PC-9 (cell line): Measurements from ENCODE around the gene ZFR. TPM values are rescaled to one million over a fixed set of nuclear protein-coding genes. Genes with fewer than 3 reads are reported as not detected.

Experiments
- BruUV-seq: library from RNA; stranded (reverse); fragments of 400-500 nt; replicated peaks from 2 replicates; lab custom pipeline; 2021; lab: Mats Ljungman, UMichigan
- CTCF ChIA-PET: fragments of 300-600 bp; sonication (Branson Sonifier 250); formaldehyde crosslinking; loops from one replicate; lab custom pipeline; 2022; ENCODE audit warnings: antibody characterized with exemption; lab: Charles Lee
- POLR2A ChIA-PET: fragments of 300-600 bp; sonication (Branson Sonifier 250); formaldehyde crosslinking; loops from one replicate; lab custom pipeline; 2022; ENCODE audit warnings: antibody characterized with exemption; ENCODE audit not compliant: unreplicated experiment; lab: Charles Lee
- DNase-seq, 2 experiments: peaks; one replicate each; pipeline versions ENCODE4 v3.0.0 to v3.0.0-alpha.2; 2015 to 2022; ENCODE audit warnings: mixed read lengths in 1 of 2
- H2AFZ ChIP-seq: fragments of 200-600 bp; sonication (generic); 2 replicates; pipeline ENCODE4 v1.8.1; 2017; ENCODE audit warnings: antibody characterized with exemption
- H3F3A ChIP-seq: fragments of 200-600 bp; sonication (generic); 2 replicates; pipeline ENCODE4 v1.8.1; 2017; ENCODE audit warnings: antibody characterized with exemption, mild to moderate bottlenecking, low read depth; ENCODE audit not compliant: insufficient read depth
- H3K27ac ChIP-seq: fragments of 200-600 bp; sonication (generic); 2 replicates; pipeline ENCODE4 v1.6.1; 2016; ENCODE audit warnings: mixed run types
- H3K27me3 ChIP-seq: fragments of 200-600 bp; sonication (generic); 2 replicates; pipeline ENCODE4 v1.6.1; 2016; ENCODE audit warnings: low read depth, mixed run types; ENCODE audit not compliant: insufficient read depth
- H3K36me3 ChIP-seq: fragments of 200-600 bp; sonication (generic); 2 replicates; pipeline ENCODE4 v1.6.1; 2016; ENCODE audit warnings: low read depth, mixed run types
- H3K4me1 ChIP-seq: fragments of 200-600 bp; sonication (generic); replicated peaks from 2 replicates; pipeline ENCODE4 v1.6.1; 2016; ENCODE audit warnings: mixed run types; ENCODE audit not compliant: insufficient read depth
- H3K4me2 ChIP-seq: fragments of 200-600 bp; sonication (generic); 2 replicates; pipeline ENCODE4 v1.6.1; 2017; ENCODE audit warnings: mixed run types
- H3K4me3 ChIP-seq: fragments of 200-600 bp; sonication (generic); 2 replicates; pipeline ENCODE4 v1.6.1; 2016; ENCODE audit warnings: mixed run types
- H3K79me2 ChIP-seq: fragments of 200-600 bp; sonication (generic); 2 replicates; pipeline ENCODE4 v1.6.1; 2017; ENCODE audit warnings: low read depth, mixed run types
- H3K9me2 ChIP-seq: fragments of 200-600 bp; sonication (generic); 2 replicates; pipeline ENCODE4 v1.8.1; 2017; ENCODE audit warnings: mild to moderate bottlenecking; ENCODE audit not compliant: insufficient read depth
- H3K9me3 ChIP-seq: fragments of 200-600 bp; sonication (generic); 2 replicates; pipeline ENCODE4 v1.8.1; 2016; ENCODE audit warnings: low read depth; ENCODE audit not compliant: insufficient read depth
- H4K20me1 ChIP-seq: fragments of 200-600 bp; sonication (generic); 2 replicates; pipeline ENCODE4 v1.8.1; 2017; ENCODE audit not compliant: insufficient read depth
- CTCF ChIP-seq: fragments of 200-600 bp; sonication (generic); conservative IDR thresholded peaks from 2 replicates; pipeline ENCODE4 v1.6.1; 2017; ENCODE audit warnings: mixed run types, antibody characterized with exemption, mild to moderate bottlenecking, moderate library complexity
- EZH2 ChIP-seq: fragments of 200-600 bp; sonication (generic); IDR thresholded peaks from 2 replicates; pipeline ENCODE4 v1.8.0; 2017; ENCODE audit warnings: antibody characterized with exemption, low read depth
- intact Hi-C: fragments of 100-400 bp; cut with micrococcal nuclease; formaldehyde crosslinking; loops from one replicate; pipeline ENCODE4 v1.10.0; 2022; ENCODE audit not compliant: unreplicated experiment
- total RNA-seq: library from RNA; stranded (reverse); gene quantifications from 2 replicates; pipeline ENCODE4 v1.2.3, GENCODE V29; 2021

Gene ZFR
- total RNA-seq, 1 experiment from 2014 or later = 69.2 TPM

DNA sequence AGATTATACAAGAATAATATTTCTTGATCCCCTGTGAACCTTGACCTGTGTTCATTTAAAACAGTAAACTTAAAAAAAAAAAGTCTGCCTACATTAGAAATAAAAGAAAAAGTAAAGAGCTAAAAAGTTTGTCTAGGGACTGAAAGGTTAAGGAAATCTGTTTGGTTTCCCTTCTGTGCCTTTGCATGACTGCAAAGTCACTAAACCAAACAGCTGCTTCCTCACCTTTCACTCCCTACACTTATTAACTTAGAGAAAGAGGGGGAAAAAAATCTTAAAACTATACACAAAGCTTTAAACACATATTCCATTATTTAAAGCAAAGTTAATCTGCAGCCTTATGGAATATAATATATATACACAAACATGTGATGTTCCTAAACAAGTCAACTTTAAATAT lies 65.1 kb downstream of the ZFR start:
- no peak for DNase-seq
- H3K9me2 ChIP-seq = no peaks in the 10 kb centered on the region
- no peaks in the 10 kb centered on the region for H3K4me1 ChIP-seq
- no peak overlapping the region for H3K4me2 ChIP-seq
- no peak for TF ChIP-seq EZH2
- no peak for TF ChIP-seq CTCF
- no TSS peak for BruUV-seq
- no peaks in the 10 kb centered on the region for H3K79me2 ChIP-seq
- H3K4me3 ChIP-seq = no peak overlapping the region
- 0 out of 2 replicates have a peak, but pooled peaks cover 10% of the 10 kb centered on the region for H3F3A ChIP-seq
- H4K20me1 ChIP-seq = peaks cover 23% of the 10 kb centered on the region
- H3K36me3 ChIP-seq = peaks cover 51% of the 10 kb centered on the region
- ChIA-PET CTCF (interaction anchor here (0.6 to 1.1 kb wide), 2 partner anchors 15 to 50 kb away, joined by 3 to 8 read pairs; no protein-coding TSS in a partner anchor), POLR2A (interaction anchor here (0.6 kb wide), 2 partner anchors 239 to 506 kb away, joined by 4 to 5 read pairs; no protein-coding TSS in a partner anchor)
- H2AFZ ChIP-seq = no peak overlapping the region
- H3K27me3 ChIP-seq = no peaks in the 10 kb centered on the region
- H3K27ac ChIP-seq = no peak overlapping the region
- intact Hi-C loops = loop anchor here (10.0 kb wide), 1 partner anchor 845 kb away; the partner anchor contains the start of genes C5orf22 and DROSHA
- H3K9me3 ChIP-seq = no peaks in the 10 kb centered on the region

- H3K79me2 ChIP-seq = no peaks in the 10 kb centered on the region
- no peak overlapping the region for H3K27ac ChIP-seq
- no peak overlapping the region for H3K4me2 ChIP-seq
- H3F3A ChIP-seq = peaks cover 10% of the 10 kb centered on the region; the same call in 1 of the 2 replicates
- POLR2A ChIA-PET = interaction anchor here (0.6 kb wide), 1 partner anchor 506 kb away, joined by 4 read pairs; no protein-coding TSS in a partner anchor
- H3K27me3 ChIP-seq = no peaks in the 10 kb centered on the region
- CTCF ChIA-PET = no interaction called here
- no TSS peak for BruUV-seq
- no peaks in the 10 kb centered on the region for H3K9me3 ChIP-seq
- H4K20me1 ChIP-seq = peaks cover 24% of the 10 kb centered on the region
- H3K9me2 ChIP-seq = no peaks in the 10 kb centered on the region
- no peak overlapping the region for H2AFZ ChIP-seq
- no peak overlapping the region for H3K4me3 ChIP-seq
- peaks cover 47% of the 10 kb centered on the region for H3K36me3 ChIP-seq
- intact Hi-C loops = loop anchor here (10.0 kb wide), 1 partner anchor 844 kb away; the partner anchor contains the start of genes C5orf22 and DROSHA
- DNase-seq = no peak
- TF ChIP-seq CTCF = no peak
- TF ChIP-seq EZH2 = no peak
- H3K4me1 ChIP-seq = no peaks in the 10 kb centered on the region
Observed at GRCh38 chr5:32378966-32379365, 65.6 kb downstream of the ZFR start.

GRCh38 chr5:32369542-32370155 lies 74.9 kb downstream of the ZFR start:
- no TSS peak for BruUV-seq
- Histone ChIP-seq H2AFZ (no peak overlapping the region), H3K9me2 (no peaks in the 10 kb centered on the region), H3F3A (peaks cover 7% of the 10 kb centered on the region), H3K9me3 (no peaks in the 10 kb centered on the region), H3K4me1 (no peaks in the 10 kb centered on the region), H3K4me3 (no peak overlapping the region), H3K27ac (no peak overlapping the region), H3K79me2 (no peaks in the 10 kb centered on the region), H3K4me2 (no peak overlapping the region), H4K20me1 (peaks cover 7% of the 10 kb centered on the region; the same call in 1 of the 2 replicates), H3K36me3 (peaks cover 36% of the 10 kb centered on the region), H3K27me3 (no peaks in the 10 kb centered on the region)
- TF ChIP-seq EZH2 (no peak), CTCF (no peak)
- DNase-seq = no peak
- POLR2A ChIA-PET = no interaction called here
- CTCF ChIA-PET = no interaction called here
- intact Hi-C loops = loop anchor here (10.0 kb wide), 1 partner anchor 835 kb away; the partner anchor contains the start of genes C5orf22 and DROSHA
